DOHH2 (cell line): ENCODE data around the gene ATL3.

ENCODE experiments used
- H3F3A ChIP-seq: fragments of 200-600 bp; sonication (generic), shearing (Covaris generic); 2 replicates; pipeline ENCODE4 v1.6.0; 2016; ENCODE audit warnings: antibody characterized with exemption, mild to moderate bottlenecking; ENCODE audit not compliant: control insufficient read depth, insufficient read depth
- H3K27ac ChIP-seq: fragments of 200-600 bp; sonication (generic); 2 replicates; pipeline ENCODE4 v1.5.1; 2014; ENCODE audit warnings: low read depth, mild to moderate bottlenecking, low read length, moderate library complexity
- H3K27me3 ChIP-seq: fragments of 200-600 bp; sonication (generic); 2 replicates; pipeline ENCODE4 v1.6.1; 2014; ENCODE audit warnings: mild to moderate bottlenecking, low read length, mixed read lengths; ENCODE audit not compliant: control insufficient read depth
- H3K36me3 ChIP-seq: fragments of 200-600 bp; sonication (generic); 2 replicates; pipeline ENCODE4 v1.6.1; 2014; ENCODE audit warnings: mild to moderate bottlenecking, low read length, moderate library complexity, mixed read lengths; ENCODE audit not compliant: control insufficient read depth
- H3K4me1 ChIP-seq: fragments of 200-600 bp; sonication (generic); 2 replicates; pipeline ENCODE4 v1.6.1; 2014; ENCODE audit warnings: mild to moderate bottlenecking, low read length, mixed read lengths; ENCODE audit not compliant: control insufficient read depth
- H3K4me2 ChIP-seq: fragments of 200-600 bp; sonication (generic); 2 replicates; pipeline ENCODE4 v1.6.0; 2014; ENCODE audit warnings: mild to moderate bottlenecking, low read length, moderate library complexity
- H3K4me3 ChIP-seq: fragments of 200-600 bp; sonication (generic); 2 replicates; pipeline ENCODE4 v1.5.1; 2014; ENCODE audit warnings: mild to moderate bottlenecking, low read length, mixed read lengths
- H3K79me2 ChIP-seq: fragments of 200-600 bp; sonication (generic); 2 replicates; pipeline ENCODE4 v1.6.1; 2014; ENCODE audit warnings: mild to moderate bottlenecking, low read length, mixed read lengths; ENCODE audit not compliant: control insufficient read depth
- H3K9me2 ChIP-seq: fragments of 200-600 bp; sonication (generic); replicated peaks from 2 replicates; pipeline ENCODE4 v1.6.1; 2014; ENCODE audit warnings: mild to moderate bottlenecking, low read length, mixed read lengths; ENCODE audit not compliant: control insufficient read depth
- H3K9me3 ChIP-seq: fragments of 200-600 bp; sonication (generic); 2 replicates; pipeline ENCODE4 v1.6.1; 2014; ENCODE audit warnings: antibody characterized with exemption, low read length, mixed read lengths; ENCODE audit not compliant: control insufficient read depth, insufficient read depth
- H4K20me1 ChIP-seq: fragments of 200-600 bp; sonication (generic); 2 replicates; pipeline ENCODE4 v1.6.0; 2014; ENCODE audit warnings: low read depth, mild to moderate bottlenecking, antibody characterized with exemption, low read length, moderate library complexity; ENCODE audit not compliant: control insufficient read depth, insufficient read depth
- CTCF ChIP-seq: fragments of 200-600 bp; sonication (generic); IDR thresholded peaks from one replicate; pipeline ENCODE4 v1.5.1; 2014; ENCODE audit warnings: antibody characterized with exemption, mild to moderate bottlenecking, low read depth, low read length; ENCODE audit not compliant: poor library complexity, severe bottlenecking
- EZH2phosphoT487 ChIP-seq: fragments of 200-600 bp; sonication (generic); IDR thresholded peaks from 2 replicates; pipeline ENCODE4 v1.6.1; 2017; ENCODE audit warnings: borderline replicate concordance, mild to moderate bottlenecking, antibody characterized with exemption, low read length, moderate library complexity, mixed read lengths

Gene ATL3

GRCh38 chr11:63710476-63711217, 39.5 kb upstream of the ATL3 start:
- H3K4me3 ChIP-seq, result no peak overlapping the region
- peaks cover 7% of the 10 kb centered on the region for H4K20me1 ChIP-seq
- no peak overlapping the region for H3K27ac ChIP-seq
- no peak overlapping the region for H3K4me2 ChIP-seq
- H3F3A ChIP-seq, result peaks cover 2% of the 10 kb centered on the region; the same call in 1 of the 2 replicates
- H3K27me3 ChIP-seq, result no peaks in the 10 kb centered on the region
- H3K36me3 ChIP-seq, result no peaks in the 10 kb centered on the region
- peaks cover 43% of the 10 kb centered on the region for H3K79me2 ChIP-seq
- no peaks in the 10 kb centered on the region for H3K4me1 ChIP-seq
- H3K9me2 ChIP-seq, result no peaks in the 10 kb centered on the region
- TF ChIP-seq EZH2phosphoT487 (no peak), CTCF (no peak)
- no peaks in the 10 kb centered on the region for H3K9me3 ChIP-seq

GRCh38 chr11:63709336-63709884, 38.2 kb upstream of the ATL3 start:
- H3K4me1 ChIP-seq, result peaks cover 2% of the 10 kb centered on the region; the same call in 1 of the 2 replicates
- H3K27me3 ChIP-seq, result no peaks in the 10 kb centered on the region
- H3K9me3 ChIP-seq, result no peaks in the 10 kb centered on the region
- peaks cover 3% of the 10 kb centered on the region; the same call in 1 of the 2 replicates for H3F3A ChIP-seq
- no peaks in the 10 kb centered on the region for H3K9me2 ChIP-seq
- H3K4me3 ChIP-seq, result no peak overlapping the region
- peaks cover 50% of the 10 kb centered on the region for H3K79me2 ChIP-seq
- TF ChIP-seq CTCF (no peak), EZH2phosphoT487 (no peak)
- no peaks in the 10 kb centered on the region for H3K36me3 ChIP-seq
- no peak overlapping the region for H3K27ac ChIP-seq
- no peak overlapping the region for H3K4me2 ChIP-seq
- H4K20me1 ChIP-seq, result peaks cover 7% of the 10 kb centered on the region

GRCh38 chr11:63708764-63709163, 37.6 kb upstream of the ATL3 start:
- Histone ChIP-seq H3K27ac (no peak overlapping the region), H3K79me2 (peaks cover 50% of the 10 kb centered on the region), H4K20me1 (peaks cover 7% of the 10 kb centered on the region)

More at GRCh38 chr11:63708764-63709163, 37.6 kb upstream of the ATL3 start:
- peaks cover 4% of the 10 kb centered on the region; the same call in 1 of the 2 replicates for H3K4me1 ChIP-seq
- no peaks in the 10 kb centered on the region for H3K36me3 ChIP-seq
- TF ChIP-seq EZH2phosphoT487, result no peak
- no peak for TF ChIP-seq CTCF
- H3K27me3 ChIP-seq, result no peaks in the 10 kb centered on the region
- no peaks in the 10 kb centered on the region for H3K9me3 ChIP-seq
- H3K9me2 ChIP-seq, result no peaks in the 10 kb centered on the region
- no peak overlapping the region for H3K4me2 ChIP-seq
- H3K4me3 ChIP-seq, result no peak overlapping the region
- H3F3A ChIP-seq, result peaks cover 5% of the 10 kb centered on the region; the same call in 1 of the 2 replicates
